Lower lobe of right lung (tissue), 2 donors: Measurements from ENCODE around the gene SPPL3. TPM values are rescaled to one million over a fixed set of nuclear protein-coding genes. Genes with fewer than 3 reads are reported as not detected.

Experiments used
- ATAC-seq, 2 donors: fragments of 200-7000 bp; cut with Tn5 transposase; one replicate each; pipeline ENCODE4 v1.9.1; 2020 to 2022; ENCODE audit warnings: mild to moderate bottlenecking in 2 of 2, moderate library complexity in 2 of 2
- DNase-seq: peaks from one replicate; pipeline ENCODE4 v3.0.0-alpha.2; 2020
- H3K27ac ChIP-seq: fragments of 200-600 bp; one replicate; pipeline ENCODE4 v1.8.0; 2022
- H3K27me3 ChIP-seq: fragments of 200-600 bp; one replicate; pipeline ENCODE4 v1.8.0; 2022; ENCODE audit warnings: low read depth
- H3K36me3 ChIP-seq: fragments of 200-600 bp; one replicate; pipeline ENCODE4 v1.8.0; 2022; ENCODE audit warnings: mild to moderate bottlenecking
- H3K4me1 ChIP-seq: fragments of 200-600 bp; one replicate; pipeline ENCODE4 v1.8.0; 2022
- H3K4me3 ChIP-seq: fragments of 200-600 bp; one replicate; pipeline ENCODE4 v1.8.0; 2022; ENCODE audit warnings: mild to moderate bottlenecking
- H3K9me3 ChIP-seq: fragments of 200-600 bp; one replicate; pipeline ENCODE4 v1.8.0; 2022
- intact Hi-C: fragments of 100-400 bp; cut with DNase I; formaldehyde crosslinking; loops from one replicate; pipeline ENCODE4 v1.11.0; 2022
- total RNA-seq: library from RNA; stranded (reverse); fragmentation: NEBNext Ultra II Directional; extraction: Animal tissue kit (Norgen Biotek cat#: 25700); gene quantifications from one replicate; pipeline ENCODE4 v1.2.1, GENCODE V29; 2021
- TF ChIP-seq, protein P1 (sequence below): fragments of 200-600 bp; IDR thresholded peaks from one replicate; pipeline ENCODE4 v1.8.0; 2022; ENCODE audit warnings: antibody characterized with exemption, mild to moderate bottlenecking
- donor health status: DM: no; HTN: yes; CAD: no; lungs with severe emphysema.

The SPPL3 gene
- total RNA-seq, 1 donor from 2014 or later = 44.0 TPM

DNA sequence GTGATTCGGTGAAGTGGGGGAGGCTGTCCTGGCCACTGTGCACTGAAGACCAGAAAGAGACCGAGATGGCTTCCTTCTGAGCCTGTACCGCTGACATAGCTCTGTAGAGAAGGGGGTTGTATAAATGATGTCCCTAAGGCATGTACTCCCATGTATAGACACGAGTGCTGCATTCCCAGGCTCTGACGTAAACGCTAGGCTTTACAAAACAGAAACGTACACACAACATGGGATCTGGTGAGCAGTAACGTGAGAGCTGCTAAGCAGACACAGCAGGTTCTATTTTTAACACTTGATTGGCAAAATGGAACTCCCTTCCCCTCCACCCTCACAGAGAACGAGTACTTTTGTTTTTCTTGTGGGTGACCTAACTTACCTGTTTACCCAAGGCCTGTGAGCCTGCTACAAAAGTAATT is 142.6 kb downstream of the SPPL3 start:
- intact Hi-C loops = no loop called here
- peak; percentile 82 to 85 for ATAC-seq
- Histone ChIP-seq H3K9me3 (no peaks in the 10 kb centered on the region), H3K4me3 (no peak overlapping the region), H3K4me1 (peaks cover 11% of the 10 kb centered on the region), H3K27me3 (no peaks in the 10 kb centered on the region), H3K36me3 (peaks cover 57% of the 10 kb centered on the region), H3K27ac (peak overlapping the region; percentile 71)
- TF ChIP-seq, protein P1, sequence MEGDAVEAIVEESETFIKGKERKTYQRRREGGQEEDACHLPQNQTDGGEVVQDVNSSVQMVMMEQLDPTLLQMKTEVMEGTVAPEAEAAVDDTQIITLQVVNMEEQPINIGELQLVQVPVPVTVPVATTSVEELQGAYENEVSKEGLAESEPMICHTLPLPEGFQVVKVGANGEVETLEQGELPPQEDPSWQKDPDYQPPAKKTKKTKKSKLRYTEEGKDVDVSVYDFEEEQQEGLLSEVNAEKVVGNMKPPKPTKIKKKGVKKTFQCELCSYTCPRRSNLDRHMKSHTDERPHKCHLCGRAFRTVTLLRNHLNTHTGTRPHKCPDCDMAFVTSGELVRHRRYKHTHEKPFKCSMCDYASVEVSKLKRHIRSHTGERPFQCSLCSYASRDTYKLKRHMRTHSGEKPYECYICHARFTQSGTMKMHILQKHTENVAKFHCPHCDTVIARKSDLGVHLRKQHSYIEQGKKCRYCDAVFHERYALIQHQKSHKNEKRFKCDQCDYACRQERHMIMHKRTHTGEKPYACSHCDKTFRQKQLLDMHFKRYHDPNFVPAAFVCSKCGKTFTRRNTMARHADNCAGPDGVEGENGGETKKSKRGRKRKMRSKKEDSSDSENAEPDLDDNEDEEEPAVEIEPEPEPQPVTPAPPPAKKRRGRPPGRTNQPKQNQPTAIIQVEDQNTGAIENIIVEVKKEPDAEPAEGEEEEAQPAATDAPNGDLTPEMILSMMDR = no peak
- DNase-seq = no peak

DNA sequence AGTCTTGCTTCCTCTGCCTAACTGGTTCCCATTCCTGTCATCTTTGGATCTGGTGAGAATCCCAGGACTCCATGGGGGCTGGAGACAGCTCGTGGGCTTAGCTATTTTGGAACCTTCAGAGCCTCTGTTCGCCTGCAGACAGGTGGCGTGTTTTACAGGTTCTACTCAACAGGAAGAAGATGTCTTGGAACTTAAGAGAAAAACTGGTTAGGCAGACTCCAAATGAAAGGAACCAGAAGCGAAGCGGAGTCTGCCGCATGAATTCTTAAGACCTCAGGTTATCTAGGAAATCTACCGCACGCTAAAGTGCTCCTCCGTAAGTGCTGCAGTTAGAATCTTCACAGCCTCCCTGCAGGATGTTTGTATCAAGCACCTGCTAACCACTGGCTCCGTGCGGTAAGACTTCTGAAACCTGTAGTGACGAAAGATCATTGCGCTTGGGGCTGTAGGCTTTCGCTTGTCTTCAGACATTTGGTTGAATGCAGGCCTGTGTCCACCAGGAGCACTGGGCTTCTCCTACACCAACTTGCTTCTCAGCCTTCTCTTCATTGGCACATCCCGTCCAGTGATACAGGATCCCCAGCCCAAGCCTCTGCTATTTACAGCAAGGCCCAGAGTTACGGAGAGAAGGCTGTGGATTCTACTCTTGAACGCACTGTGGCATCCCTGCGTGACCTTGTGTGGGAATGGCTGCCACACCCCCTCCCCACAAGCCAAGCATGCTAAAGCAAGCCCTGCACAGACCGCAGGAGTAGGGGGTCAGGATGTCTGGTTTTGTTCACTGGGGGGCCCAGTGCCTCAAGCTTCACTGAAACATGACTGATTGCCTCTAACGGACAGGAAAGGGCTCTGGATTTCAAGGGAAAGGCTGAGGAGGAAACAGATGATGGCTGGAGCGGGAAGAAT is 143.6 kb downstream of the SPPL3 start:
- Histone ChIP-seq H3K27ac (peak overlapping the region; percentile 71), H3K4me1 (peaks cover 11% of the 10 kb centered on the region), H3K9me3 (no peaks in the 10 kb centered on the region), H3K4me3 (no peak overlapping the region), H3K36me3 (peaks cover 47% of the 10 kb centered on the region), H3K27me3 (no peaks in the 10 kb centered on the region)
- intact Hi-C loops = no loop called here
- DNase-seq = no peak
- TF ChIP-seq, protein P1 = no peak
- ATAC-seq = no peak

DNA sequence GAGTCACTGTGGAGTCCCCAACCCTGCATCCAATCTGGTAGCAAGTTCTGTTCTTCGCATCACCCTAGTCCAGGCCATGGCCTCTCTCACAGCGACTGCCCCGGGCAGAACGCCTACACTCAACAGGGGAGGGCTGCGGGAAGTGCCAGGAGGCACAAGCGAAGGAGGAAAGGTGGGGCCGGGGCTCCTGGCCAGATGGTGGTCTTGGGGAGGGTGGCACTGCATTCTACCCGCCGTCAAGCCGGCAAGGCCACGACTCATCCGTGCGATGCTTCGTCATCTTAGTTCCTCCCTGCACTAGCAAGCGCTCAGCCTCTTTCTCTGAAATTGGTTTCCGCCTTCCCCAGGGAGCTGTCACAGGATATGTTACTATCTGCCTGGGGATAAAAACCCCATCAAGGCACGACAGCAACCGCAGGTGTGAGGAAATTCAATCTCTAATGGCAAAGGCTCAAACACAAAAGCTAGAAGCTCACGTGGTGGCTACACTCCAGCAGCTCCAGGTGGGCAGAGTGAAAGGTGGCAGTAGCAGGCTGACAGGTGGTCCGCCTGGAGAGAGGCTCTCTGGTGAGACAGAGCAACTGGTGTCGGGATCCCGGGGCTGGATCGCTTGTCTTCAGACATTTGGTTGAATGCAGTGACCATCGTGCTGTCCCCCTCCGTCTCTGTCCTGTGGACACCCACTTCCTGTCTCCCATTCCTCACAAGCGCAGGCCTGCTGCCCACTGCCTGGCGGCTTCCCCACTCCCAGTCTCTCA is 144.4 kb downstream of the SPPL3 start:
- Histone ChIP-seq H3K27me3 (no peaks in the 10 kb centered on the region), H3K27ac (no peak overlapping the region), H3K36me3 (peaks cover 39% of the 10 kb centered on the region), H3K4me1 (peaks cover 11% of the 10 kb centered on the region), H3K4me3 (no peak overlapping the region), H3K9me3 (no peaks in the 10 kb centered on the region)
- intact Hi-C loops = no loop called here
- ATAC-seq = no peak
- TF ChIP-seq, protein P1 = no peak
- DNase-seq = no peak

DNA sequence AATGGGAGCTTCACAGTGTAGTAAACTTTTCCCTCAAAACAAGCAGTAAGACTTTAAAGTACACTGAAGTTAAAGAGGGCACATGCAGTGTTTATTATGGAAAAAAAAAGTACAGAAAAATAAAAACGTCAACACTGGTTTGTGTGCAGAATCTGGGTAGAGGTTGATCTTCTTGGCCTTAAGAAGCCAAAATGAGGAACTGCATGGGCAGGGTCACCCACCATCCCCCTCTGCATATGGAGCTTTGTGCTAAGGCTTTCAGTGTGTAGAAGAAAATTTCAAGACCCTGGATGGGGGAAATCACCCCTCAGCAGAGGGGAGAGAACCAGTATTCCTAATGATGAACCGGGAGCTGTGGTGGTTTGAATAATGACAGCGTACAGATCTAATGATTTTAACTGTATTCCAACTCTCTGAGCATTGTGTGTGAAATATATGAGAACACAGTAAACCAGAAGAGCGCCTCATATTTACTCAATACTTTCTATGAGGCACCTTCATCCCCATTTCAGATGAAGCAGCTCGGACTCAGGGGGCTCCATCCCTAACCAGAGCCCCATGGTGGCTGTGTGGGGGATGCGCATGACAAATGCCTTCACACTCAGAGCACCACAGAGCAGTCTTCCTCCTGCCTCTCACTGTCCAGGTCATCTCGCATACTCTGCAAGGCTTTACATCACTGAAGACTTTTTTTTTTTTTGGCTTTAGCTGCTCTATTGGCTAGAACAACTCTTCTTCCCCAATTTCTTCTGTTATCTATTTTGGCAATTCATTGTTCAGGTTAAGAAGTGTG is 145.2 kb downstream of the SPPL3 start:
- no peak for DNase-seq
- no peak overlapping the region for H3K27ac ChIP-seq
- no peaks in the 10 kb centered on the region for H3K27me3 ChIP-seq
- H3K9me3 ChIP-seq = no peaks in the 10 kb centered on the region
- intact Hi-C loops = no loop called here
- peaks cover 31% of the 10 kb centered on the region for H3K36me3 ChIP-seq
- no peak overlapping the region for H3K4me3 ChIP-seq
- peaks cover 11% of the 10 kb centered on the region for H3K4me1 ChIP-seq
- ATAC-seq = no peak
- TF ChIP-seq, protein P1 = no peak

DNA sequence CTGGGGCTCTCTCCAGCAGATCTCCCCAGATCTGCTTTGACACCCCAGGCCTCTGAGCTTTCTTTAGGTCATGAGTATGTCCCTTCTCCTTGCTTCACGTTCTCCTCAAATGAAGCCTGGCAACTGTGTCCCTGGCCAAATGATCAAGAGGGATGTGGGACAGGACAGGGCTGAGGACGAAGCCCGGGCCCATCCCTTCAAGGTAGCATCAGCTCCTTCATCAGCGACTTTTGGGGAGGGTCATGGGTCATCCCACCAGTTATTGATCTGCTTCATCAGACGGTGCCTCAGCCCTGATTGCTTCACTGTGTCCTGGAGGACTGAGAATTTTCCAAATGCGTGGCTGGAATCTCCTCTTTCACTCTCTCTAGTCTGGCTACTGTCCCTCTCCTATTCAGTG is 146.2 kb downstream of the SPPL3 start:
- Histone ChIP-seq H3K9me3 (no peaks in the 10 kb centered on the region), H3K4me3 (no peak overlapping the region), H3K27me3 (no peaks in the 10 kb centered on the region), H3K4me1 (peaks cover 11% of the 10 kb centered on the region), H3K27ac (no peak overlapping the region), H3K36me3 (peaks cover 21% of the 10 kb centered on the region)
- no peak for DNase-seq
- intact Hi-C loops = no loop called here
- TF ChIP-seq, protein P1 = no peak
- no peak for ATAC-seq
